WTC11 (cell line): Measurements from ENCODE around the gene ASS1. TPM values are rescaled to one million over a fixed set of nuclear protein-coding genes. Genes with fewer than 3 reads are reported as not detected.

Experiments
- ATAC-seq: fragments of 200-7000 bp; cut with Tn5 transposase; 2 replicates; pipeline ENCODE4 v1.10.0; 2021; ENCODE audit warnings: mild to moderate bottlenecking, moderate library complexity
- CTCF ChIA-PET: fragments of 300-600 bp; sonication (Branson Sonifier 250); formaldehyde crosslinking; loops from one replicate; lab custom pipeline; 2021; ENCODE audit warnings: antibody characterized with exemption; lab: Charles Lee
- POLR2A ChIA-PET: fragments of 350-600 bp; sonication (Branson Sonifier 250); formaldehyde crosslinking; loops from one replicate; lab custom pipeline; 2021; ENCODE audit warnings: antibody characterized with exemption; lab: Charles Lee
- DNase-seq: peaks from one replicate; pipeline ENCODE4 v3.0.0; 2021; ENCODE audit warnings: low spot score
- H3K27ac Mint-ChIP-seq: 2 replicates; pipeline ENCODE4 v1.8.0; 2021; ENCODE audit warnings: mixed read lengths
- H3K27me3 Mint-ChIP-seq: 2 replicates; pipeline ENCODE4 v1.8.0; 2021; ENCODE audit warnings: low read depth, mild to moderate bottlenecking, moderate library complexity, mixed read lengths
- H3K36me3 Mint-ChIP-seq: 2 replicates; pipeline ENCODE4 v1.8.0; 2021; ENCODE audit warnings: mixed read lengths
- H3K4me1 Mint-ChIP-seq: 2 replicates; pipeline ENCODE4 v1.8.0; 2022; ENCODE audit warnings: mixed read lengths
- H3K4me3 Mint-ChIP-seq: 2 replicates; pipeline ENCODE4 v1.8.0; 2021; ENCODE audit warnings: mild to moderate bottlenecking, moderate library complexity, mixed read lengths
- H3K9me3 Mint-ChIP-seq: 2 replicates; pipeline ENCODE4 v1.8.0; 2021; ENCODE audit warnings: mixed read lengths
- E2F5 ChIP-seq: sonication (generic); formaldehyde crosslinking; IDR thresholded peaks from 2 replicates; pipeline ENCODE4 v1.8.1; 2022; ENCODE audit warnings: mild to moderate bottlenecking, moderate library complexity, missing genetic modification reagents
- ELF4 ChIP-seq: sonication (generic); formaldehyde crosslinking; IDR thresholded peaks from 2 replicates; pipeline ENCODE4 v1.8.1; 2022; ENCODE audit warnings: low read depth, mild to moderate bottlenecking, moderate library complexity, missing genetic modification reagents
- ESRRA ChIP-seq: sonication (generic); formaldehyde crosslinking; IDR thresholded peaks from 2 replicates; pipeline ENCODE4 v1.8.1; 2022; ENCODE audit warnings: mild to moderate bottlenecking, missing genetic modification reagents, borderline replicate concordance
- FOXJ3 ChIP-seq: sonication (generic); formaldehyde crosslinking; IDR thresholded peaks from 2 replicates; pipeline ENCODE4 v1.9.0; 2021; ENCODE audit warnings: missing genetic modification reagents, mild to moderate bottlenecking, borderline replicate concordance
- FOXK1 ChIP-seq: sonication (generic); formaldehyde crosslinking; IDR thresholded peaks from 2 replicates; pipeline ENCODE4 v1.8.0; 2022; ENCODE audit warnings: mild to moderate bottlenecking, moderate library complexity, missing genetic modification reagents
- GABPB1 ChIP-seq: sonication (generic); formaldehyde crosslinking; IDR thresholded peaks from 2 replicates; pipeline ENCODE4 v1.8.1; 2023; ENCODE audit warnings: mild to moderate bottlenecking, missing genetic modification reagents
- HMGA2 ChIP-seq: fragments of 250-450 bp; sonication (Bioruptor Pico); IDR thresholded peaks from 2 replicates; pipeline ENCODE4 v1.4.0; 2021; ENCODE audit warnings: mild to moderate bottlenecking, moderate library complexity
- JAZF1 ChIP-seq: fragments of 250-450 bp; sonication (Bioruptor Pico); IDR thresholded peaks from 2 replicates; pipeline ENCODE4 v1.9.0; 2021; ENCODE audit warnings: moderate library complexity, mild to moderate bottlenecking, inconsistent platforms
- MXD4 ChIP-seq: fragments of 250-450 bp; sonication (Bioruptor Pico); IDR thresholded peaks from 2 replicates; pipeline ENCODE4 v1.8.0; 2021; ENCODE audit warnings: mild to moderate bottlenecking, moderate library complexity, borderline replicate concordance
- NFATC4 ChIP-seq: fragments of 250-450 bp; sonication (Bioruptor Pico); IDR thresholded peaks from 2 replicates; pipeline ENCODE4 v1.9.0; 2021; ENCODE audit warnings: mild to moderate bottlenecking
- NFYB ChIP-seq: sonication (generic); formaldehyde crosslinking; conservative IDR thresholded peaks from 2 replicates; pipeline ENCODE4 v1.8.0; 2022; ENCODE audit warnings: low read depth, missing genetic modification reagents
- TEAD1 ChIP-seq: sonication (generic); formaldehyde crosslinking; IDR thresholded peaks from 2 replicates; pipeline ENCODE4 v1.8.0; 2022; ENCODE audit warnings: mild to moderate bottlenecking, missing genetic modification reagents
- USF1 ChIP-seq: sonication (generic); formaldehyde crosslinking; IDR thresholded peaks from 2 replicates; pipeline ENCODE4 v1.8.0; 2022; ENCODE audit warnings: mild to moderate bottlenecking, missing genetic modification reagents
- ZNF232 ChIP-seq: sonication (generic); formaldehyde crosslinking; IDR thresholded peaks from 2 replicates; pipeline ENCODE4 v1.8.0; 2022; ENCODE audit warnings: mild to moderate bottlenecking, missing genetic modification reagents
- ZNF281 ChIP-seq: sonication (generic); formaldehyde crosslinking; IDR thresholded peaks from 2 replicates; pipeline ENCODE4 v1.8.0; 2023; ENCODE audit warnings: mild to moderate bottlenecking, missing genetic modification reagents
- ZNF416 ChIP-seq: fragments of 250-450 bp; sonication (Bioruptor Pico); IDR thresholded peaks from 2 replicates; pipeline ENCODE4 v1.9.0; 2021; ENCODE audit warnings: mild to moderate bottlenecking, inconsistent platforms
- ZSCAN18 ChIP-seq: fragments of 250-450 bp; sonication (Bioruptor Pico); IDR thresholded peaks from 2 replicates; pipeline ENCODE4 v2.1.2; 2022; ENCODE audit warnings: mild to moderate bottlenecking, moderate library complexity
- total RNA-seq: library from RNA; stranded (reverse); gene quantifications from 3 replicates; pipeline ENCODE4 v1.2.3, GENCODE V29; 2021
- TF ChIP-seq, protein P1 (sequence below): fragments of 250-450 bp; sonication (Bioruptor Pico); IDR thresholded peaks from 2 replicates; pipeline ENCODE4 v1.8.0; 2021; ENCODE audit warnings: mild to moderate bottlenecking
- TF ChIP-seq, protein P2 (sequence below): sonication (generic); formaldehyde crosslinking; IDR thresholded peaks from 2 replicates; pipeline ENCODE4 v1.8.1; 2023; ENCODE audit warnings: mild to moderate bottlenecking, missing genetic modification reagents, moderate library complexity
- TF ChIP-seq, protein P3 (sequence below): sonication (generic); formaldehyde crosslinking; IDR thresholded peaks from 2 replicates; pipeline ENCODE4 v1.8.1; 2022; ENCODE audit warnings: low read depth, missing genetic modification reagents, borderline replicate concordance
- TF ChIP-seq, protein P4 (sequence below): sonication (generic); formaldehyde crosslinking; IDR thresholded peaks from 2 replicates; pipeline ENCODE4 v1.8.0; 2022; ENCODE audit warnings: missing genetic modification reagents

The ASS1 gene
- total RNA-seq, 1 experiment from 2014 or later: 95.7 TPM

DNA sequence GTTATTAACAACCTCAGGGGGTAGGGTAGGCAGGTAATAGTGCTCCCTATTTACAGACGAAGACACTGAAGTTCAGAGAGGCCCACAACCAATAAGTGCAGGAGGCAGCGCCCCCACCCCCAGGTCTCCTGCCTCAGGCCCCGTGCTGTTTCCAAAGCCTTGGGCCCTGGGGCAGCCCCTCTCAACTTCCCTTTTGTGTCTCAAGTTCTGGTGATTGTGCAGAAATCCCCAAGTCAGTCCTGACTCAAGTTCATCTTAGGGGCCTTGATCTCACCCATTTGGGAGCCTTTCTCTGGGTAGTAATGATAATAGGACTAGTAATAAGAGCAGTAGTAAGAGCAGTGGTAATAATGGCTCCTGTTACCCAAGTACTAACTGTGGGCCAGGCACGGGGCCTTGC is 35.5 kb upstream of the ASS1 start (continued):
- no peak for TF ChIP-seq FOXK1 (CRISPR knock-in tag)
- TF ChIP-seq ZNF232: no peak
- TF ChIP-seq, protein P1, sequence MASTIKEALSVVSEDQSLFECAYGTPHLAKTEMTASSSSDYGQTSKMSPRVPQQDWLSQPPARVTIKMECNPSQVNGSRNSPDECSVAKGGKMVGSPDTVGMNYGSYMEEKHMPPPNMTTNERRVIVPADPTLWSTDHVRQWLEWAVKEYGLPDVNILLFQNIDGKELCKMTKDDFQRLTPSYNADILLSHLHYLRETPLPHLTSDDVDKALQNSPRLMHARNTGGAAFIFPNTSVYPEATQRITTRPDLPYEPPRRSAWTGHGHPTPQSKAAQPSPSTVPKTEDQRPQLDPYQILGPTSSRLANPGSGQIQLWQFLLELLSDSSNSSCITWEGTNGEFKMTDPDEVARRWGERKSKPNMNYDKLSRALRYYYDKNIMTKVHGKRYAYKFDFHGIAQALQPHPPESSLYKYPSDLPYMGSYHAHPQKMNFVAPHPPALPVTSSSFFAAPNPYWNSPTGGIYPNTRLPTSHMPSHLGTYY: no peak
- no peak for TF ChIP-seq E2F5 (CRISPR knock-in tag)
- no peak for TF ChIP-seq USF1 (CRISPR knock-in tag)
- no peak for TF ChIP-seq ZNF281 (CRISPR knock-in tag)
- no peak for TF ChIP-seq ELF4

DNA sequence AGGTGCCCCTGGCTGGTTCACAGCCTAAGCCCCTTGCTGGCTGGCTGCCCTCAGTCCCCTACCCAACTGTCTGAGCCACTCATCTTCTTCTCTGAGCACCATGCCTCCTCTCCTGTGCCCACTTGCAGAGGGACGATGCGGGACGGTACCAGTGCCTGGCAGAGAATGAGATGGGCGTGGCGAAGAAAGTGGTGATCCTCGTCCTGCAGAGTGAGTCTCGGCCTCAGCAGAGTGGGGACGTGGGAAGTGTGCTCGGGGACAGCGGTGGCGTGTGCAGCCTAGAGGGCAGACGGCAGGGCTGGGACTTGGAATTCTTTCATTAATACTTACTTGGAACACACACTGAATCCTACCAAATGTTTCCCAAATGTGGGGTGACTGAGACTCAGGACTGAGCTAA is 34.3 kb upstream of the ASS1 start:
- Mint-ChIP-seq H3K9me3 (0 out of 2 replicates have a peak, but pooled peaks cover 3% of the 10 kb centered on the region), H3K4me3 (no peak overlapping the region), H3K36me3 (no peaks in the 10 kb centered on the region), H3K27me3 (no peaks in the 10 kb centered on the region), H3K27ac (no peak overlapping the region), H3K4me1 (no peaks in the 10 kb centered on the region)
- ChIA-PET POLR2A (no interaction called here), CTCF (no interaction called here)
- ATAC-seq (no peak), DNase-seq (no peak)
- TF ChIP-seq NFYB (CRISPR knock-in tag) (no peak), ZSCAN18 (no peak), FOXJ3 (CRISPR knock-in tag) (no peak), NFATC4 (CRISPR knock-in tag) (no peak), HMGA2 (CRISPR knock-in tag) (no peak), ELF4 (no peak), MXD4 (CRISPR knock-in tag) (no peak), TEAD1 (CRISPR knock-in tag) (no peak), USF1 (CRISPR knock-in tag) (no peak), ESRRA (CRISPR knock-in tag) (no peak), GABPB1 (CRISPR knock-in tag) (no peak), ZNF416 (CRISPR knock-in tag) (no peak), JAZF1 (CRISPR knock-in tag) (no peak)
- TF ChIP-seq, protein P2, sequence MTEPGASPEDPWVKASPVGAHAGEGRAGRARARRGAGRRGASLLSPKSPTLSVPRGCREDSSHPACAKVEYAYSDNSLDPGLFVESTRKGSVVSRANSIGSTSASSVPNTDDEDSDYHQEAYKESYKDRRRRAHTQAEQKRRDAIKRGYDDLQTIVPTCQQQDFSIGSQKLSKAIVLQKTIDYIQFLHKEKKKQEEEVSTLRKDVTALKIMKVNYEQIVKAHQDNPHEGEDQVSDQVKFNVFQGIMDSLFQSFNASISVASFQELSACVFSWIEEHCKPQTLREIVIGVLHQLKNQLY (CRISPR knock-in tag): no peak
- TF ChIP-seq, protein P3, sequence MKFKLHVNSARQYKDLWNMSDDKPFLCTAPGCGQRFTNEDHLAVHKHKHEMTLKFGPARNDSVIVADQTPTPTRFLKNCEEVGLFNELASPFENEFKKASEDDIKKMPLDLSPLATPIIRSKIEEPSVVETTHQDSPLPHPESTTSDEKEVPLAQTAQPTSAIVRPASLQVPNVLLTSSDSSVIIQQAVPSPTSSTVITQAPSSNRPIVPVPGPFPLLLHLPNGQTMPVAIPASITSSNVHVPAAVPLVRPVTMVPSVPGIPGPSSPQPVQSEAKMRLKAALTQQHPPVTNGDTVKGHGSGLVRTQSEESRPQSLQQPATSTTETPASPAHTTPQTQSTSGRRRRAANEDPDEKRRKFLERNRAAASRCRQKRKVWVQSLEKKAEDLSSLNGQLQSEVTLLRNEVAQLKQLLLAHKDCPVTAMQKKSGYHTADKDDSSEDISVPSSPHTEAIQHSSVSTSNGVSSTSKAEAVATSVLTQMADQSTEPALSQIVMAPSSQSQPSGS (CRISPR knock-in tag): no peak
- TF ChIP-seq, protein P4, sequence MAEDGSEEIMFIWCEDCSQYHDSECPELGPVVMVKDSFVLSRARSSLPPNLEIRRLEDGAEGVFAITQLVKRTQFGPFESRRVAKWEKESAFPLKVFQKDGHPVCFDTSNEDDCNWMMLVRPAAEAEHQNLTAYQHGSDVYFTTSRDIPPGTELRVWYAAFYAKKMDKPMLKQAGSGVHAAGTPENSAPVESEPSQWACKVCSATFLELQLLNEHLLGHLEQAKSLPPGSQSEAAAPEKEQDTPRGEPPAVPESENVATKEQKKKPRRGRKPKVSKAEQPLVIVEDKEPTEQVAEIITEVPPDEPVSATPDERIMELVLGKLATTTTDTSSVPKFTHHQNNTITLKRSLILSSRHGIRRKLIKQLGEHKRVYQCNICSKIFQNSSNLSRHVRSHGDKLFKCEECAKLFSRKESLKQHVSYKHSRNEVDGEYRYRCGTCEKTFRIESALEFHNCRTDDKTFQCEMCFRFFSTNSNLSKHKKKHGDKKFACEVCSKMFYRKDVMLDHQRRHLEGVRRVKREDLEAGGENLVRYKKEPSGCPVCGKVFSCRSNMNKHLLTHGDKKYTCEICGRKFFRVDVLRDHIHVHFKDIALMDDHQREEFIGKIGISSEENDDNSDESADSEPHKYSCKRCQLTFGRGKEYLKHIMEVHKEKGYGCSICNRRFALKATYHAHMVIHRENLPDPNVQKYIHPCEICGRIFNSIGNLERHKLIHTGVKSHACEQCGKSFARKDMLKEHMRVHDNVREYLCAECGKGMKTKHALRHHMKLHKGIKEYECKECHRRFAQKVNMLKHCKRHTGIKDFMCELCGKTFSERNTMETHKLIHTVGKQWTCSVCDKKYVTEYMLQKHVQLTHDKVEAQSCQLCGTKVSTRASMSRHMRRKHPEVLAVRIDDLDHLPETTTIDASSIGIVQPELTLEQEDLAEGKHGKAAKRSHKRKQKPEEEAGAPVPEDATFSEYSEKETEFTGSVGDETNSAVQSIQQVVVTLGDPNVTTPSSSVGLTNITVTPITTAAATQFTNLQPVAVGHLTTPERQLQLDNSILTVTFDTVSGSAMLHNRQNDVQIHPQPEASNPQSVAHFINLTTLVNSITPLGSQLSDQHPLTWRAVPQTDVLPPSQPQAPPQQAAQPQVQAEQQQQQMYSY (CRISPR knock-in tag): no peak
